Sigmoid colon (tissue), 7 donors: ENCODE results near the gene CARMIL1. TPM values are rescaled to one million over a fixed set of nuclear protein-coding genes. Genes with fewer than 3 reads are reported as not detected.

ENCODE experiments used
- DNase-seq: peaks from one replicate; pipeline ENCODE4 v3.0.0-alpha.2; 2019
- H3K27ac ChIP-seq, 4 donors: fragments of 200-600 bp; sonication (generic); one replicate each; pipeline ENCODE4 v1.5.1; 2016 to 2019; ENCODE audit warnings: mild to moderate bottlenecking in 1 of 4
- H3K27me3 ChIP-seq, 3 donors: fragments of 200-600 bp; sonication (generic); one replicate each; pipeline ENCODE4 v1.5.1; 2019; ENCODE audit warnings: mild to moderate bottlenecking in 1 of 3
- H3K36me3 ChIP-seq, 4 donors: fragments of 200-600 bp; sonication (generic); one replicate each; pipeline ENCODE4 v1.5.1; 2016 to 2019
- H3K4me1 ChIP-seq, 4 donors: fragments of 200-600 bp; sonication (generic); one replicate each; pipeline ENCODE4 v1.5.1; 2017 to 2019
- H3K4me3 ChIP-seq, 4 donors: fragments of 200-600 bp; sonication (generic); one replicate each; pipeline ENCODE4 v1.5.1; 2017 to 2019; ENCODE audit warnings: mild to moderate bottlenecking in 2 of 4, moderate library complexity in 1 of 4
- H3K9me3 ChIP-seq, 4 donors: fragments of 200-600 bp in 3 of 4; sonication (generic) in 3 of 4; one replicate each; pipeline versions ENCODE4 v1.5.1 to v1.6.1; 2013 to 2019
- CTCF ChIP-seq, 4 experiments: fragments of 450-650 bp in 3 of 4; fragments of 200-600 bp in 1 of 4; IDR thresholded peaks; one replicate each; pipeline ENCODE4 v1.5.1; 2016 to 2019; ENCODE audit warnings: antibody characterized with exemption in 4 of 4, mild to moderate bottlenecking in 3 of 4, moderate library complexity in 2 of 4
- EP300 ChIP-seq, 4 donors: sonication (generic); formaldehyde crosslinking; IDR thresholded peaks; one replicate each; pipeline ENCODE4 v1.6.1; 2017; ENCODE audit warnings: antibody characterized with exemption in 4 of 4
- POLR2A ChIP-seq, 2 donors: fragments of 450-650 bp; IDR thresholded peaks; one replicate each; pipeline ENCODE4 v1.6.1; 2016; ENCODE audit warnings: antibody characterized with exemption in 2 of 2, mild to moderate bottlenecking in 2 of 2, moderate library complexity in 2 of 2
- POLR2AphosphoS5 ChIP-seq, 4 donors: sonication (generic); formaldehyde crosslinking; IDR thresholded peaks; one replicate each; pipeline ENCODE4 v1.6.1; 2017; ENCODE audit warnings: antibody characterized with exemption in 4 of 4
- WGBS, 2 donors: extraction: QIAGEN DNeasy Blood & Tissue Kit; methylation state at CpG; one replicate each; pipeline ENCODE4 v1.1.7; 2013; 5-methylcytosine and 5-hydroxymethylcytosine counted together
- intact Hi-C: fragments of 100-400 bp; cut with DNase I; formaldehyde crosslinking; loops from one replicate; pipeline ENCODE4 v1.15.1; 2023
- polyA plus RNA-seq, 3 donors: library from polyadenylated mRNA; stranded (reverse); fragments of 200-250 nt; gene quantifications; one replicate each; pipeline ENCODE4 v1.2.3, GENCODE V29; 2013
- total RNA-seq, 4 donors: library from RNA; depleted of rRNA; stranded (reverse); fragments of >200 nt; gene quantifications; one replicate each; pipeline ENCODE4 v1.1.0, GENCODE V29; 2016
- donor health status: healthy with polysubstance abuse.
- donor health status: Bipolar disorder and iron deficiency.
- donor health status: healthy.

CARMIL1 gene
- total and polyA plus RNA-seq, 7 donors: 3.4 to 24.0 (median 8.2) TPM

GRCh38 chr6:25499615-25500235 lies 220.6 kb downstream of the CARMIL1 start:
- Histone ChIP-seq H3K9me3 (no peaks in the 10 kb centered on the region), H3K36me3 (no peaks in the 10 kb centered on the region), H3K27me3 (no peaks in the 10 kb centered on the region), H3K27ac (no peak overlapping the region), H3K4me3 (no peak overlapping the region), H3K4me1 (no peaks in the 10 kb centered on the region)
- DNase-seq: no peak
- WGBS, 2 donors: 41 to 62% methylated on average over 3 of the region's 3 CpGs
- TF ChIP-seq POLR2AphosphoS5 (IDR thresholded peaks at IDR 0.05): no peak
- no peak for TF ChIP-seq EP300 (IDR thresholded peaks at IDR 0.05)
- TF ChIP-seq POLR2A (IDR thresholded peaks at IDR 0.05): no peak
- intact Hi-C loops: no loop called here

- Histone ChIP-seq H3K4me3 (no peak overlapping the region), H3K4me1 (no peaks in the 10 kb centered on the region), H3K27me3 (no peaks in the 10 kb centered on the region), H3K36me3 (no peaks in the 10 kb centered on the region), H3K9me3 (no peaks in the 10 kb centered on the region), H3K27ac (no peak overlapping the region)
- DNase-seq: no peak
- WGBS, 2 donors: 93 to 96% methylated on average over 6 of the region's 6 CpGs
- intact Hi-C loops: no loop called here
- no peak for TF ChIP-seq CTCF (IDR thresholded peaks at IDR 0.05)
- no peak for TF ChIP-seq EP300 (IDR thresholded peaks at IDR 0.05)
- no peak for TF ChIP-seq POLR2A (IDR thresholded peaks at IDR 0.05)
These were observed 224.5 kb downstream of the CARMIL1 start for GRCh38 chr6:25503686-25504085.

- intact Hi-C loops: no loop called here
- no peaks in the 10 kb centered on the region for H3K9me3 ChIP-seq
- no peaks in the 10 kb centered on the region for H3K36me3 ChIP-seq
- no peak overlapping the region for H3K4me3 ChIP-seq
- TF ChIP-seq POLR2AphosphoS5 (IDR thresholded peaks at IDR 0.05): no peak
- TF ChIP-seq EP300 (IDR thresholded peaks at IDR 0.05): no peak
- no peak for TF ChIP-seq POLR2A (IDR thresholded peaks at IDR 0.05)
- no peak for TF ChIP-seq CTCF (IDR thresholded peaks at IDR 0.05)
- DNase-seq: no peak
- H3K27ac ChIP-seq: no peak overlapping the region
- no peaks in the 10 kb centered on the region for H3K4me1 ChIP-seq
- no peaks in the 10 kb centered on the region for H3K27me3 ChIP-seq
- 89 to 94% methylated on average over 4 of the region's 4 CpGs for WGBS, 2 donors
These were observed 225.5 kb downstream of the CARMIL1 start for GRCh38 chr6:25504661-25505060.

GRCh38 chr6:25506020-25506419 lies 226.8 kb downstream of the CARMIL1 start:
- Histone ChIP-seq H3K27me3 (no peaks in the 10 kb centered on the region), H3K4me1 (no peaks in the 10 kb centered on the region), H3K27ac (no peak overlapping the region), H3K9me3 (no peaks in the 10 kb centered on the region), H3K36me3 (no peaks in the 10 kb centered on the region), H3K4me3 (no peak overlapping the region)
- DNase-seq: no peak
- intact Hi-C loops: no loop called here
- TF ChIP-seq CTCF (IDR thresholded peaks at IDR 0.05): no peak
- no peak for TF ChIP-seq POLR2A (IDR thresholded peaks at IDR 0.05)
- TF ChIP-seq POLR2AphosphoS5 (IDR thresholded peaks at IDR 0.05): no peak
- TF ChIP-seq EP300 (IDR thresholded peaks at IDR 0.05): no peak
- WGBS, 2 donors: 71 to 94% methylated on average over 6 of the region's 6 CpGs

- no peak for TF ChIP-seq EP300 (IDR thresholded peaks at IDR 0.05)
- TF ChIP-seq POLR2AphosphoS5 (IDR thresholded peaks at IDR 0.05): no peak
- TF ChIP-seq CTCF (IDR thresholded peaks at IDR 0.05): no peak
- no peak for TF ChIP-seq POLR2A (IDR thresholded peaks at IDR 0.05)
- 64 to 97% methylated on average over 3 of the region's 3 CpGs for WGBS, 2 donors
- H3K4me1 ChIP-seq: no peaks in the 10 kb centered on the region
- H3K27me3 ChIP-seq: no peaks in the 10 kb centered on the region
- no peak overlapping the region for H3K27ac ChIP-seq
- intact Hi-C loops: no loop called here
- H3K36me3 ChIP-seq: no peaks in the 10 kb centered on the region
- H3K4me3 ChIP-seq: no peak overlapping the region
- no peaks in the 10 kb centered on the region for H3K9me3 ChIP-seq
- DNase-seq: no peak
These were observed 228.9 kb downstream of the CARMIL1 start for GRCh38 chr6:25508051-25508450.
